Stimulated activated CD4-positive, alpha-beta T cell treated with anti-CD3 and anti-CD28 coated beads, Interleukin-4, amount 100 ng/mL, for 4 hours (primary cell): Measurements from ENCODE around the gene KDM2B.
A peak's percentile ranks its signal among the peaks of the same experiment; 100 is the strongest.
"Not testable (repeated sequence)": the region's sequence is repeated elsewhere in the genome, so short reads cannot be mapped to it uniquely, and the experiment has no call there.

ENCODE experiments used
- DNase-seq, 2 experiments: peaks; one replicate each; pipeline ENCODE4 v3.0.0-alpha.2; 2020

Gene KDM2B

DNA sequence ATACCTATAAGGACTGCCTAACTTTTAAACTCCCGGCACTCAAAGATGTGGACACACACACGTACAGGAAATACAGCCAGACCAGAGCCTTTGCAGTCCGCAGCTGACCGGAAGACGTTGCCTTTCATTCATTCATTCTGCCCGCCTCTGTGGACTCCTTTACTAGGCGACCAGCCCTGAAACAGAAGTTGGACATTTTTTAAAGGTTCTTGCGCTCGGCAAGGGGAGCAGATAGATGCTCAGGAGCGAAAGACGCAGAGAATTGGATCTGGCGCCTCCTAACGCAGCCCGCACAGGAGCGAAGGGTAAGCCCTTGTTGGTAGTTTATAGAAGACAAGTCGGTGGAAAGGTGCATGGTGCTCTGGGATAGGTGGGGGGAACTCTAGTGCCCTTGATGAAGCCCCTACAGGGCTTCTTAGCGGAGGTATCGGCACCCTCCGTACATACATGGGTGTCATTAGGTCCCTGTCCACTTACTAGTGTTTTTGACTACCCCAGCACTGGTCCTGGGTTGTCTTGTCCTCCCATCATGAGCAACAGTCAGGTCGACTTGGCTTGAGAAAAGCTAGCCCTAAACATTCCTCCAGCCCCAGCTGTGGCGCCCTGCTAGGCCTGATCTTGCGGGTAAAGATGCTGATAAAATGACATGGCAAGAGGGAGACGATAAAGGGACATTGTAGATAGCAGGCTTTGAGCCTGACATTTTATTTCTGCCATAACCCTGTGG lies at the start of gene KDM2B:
Gene KDM2B, minus strand, starts transcription at position 65 of the 727 bp plus-strand sequence. CDS start 112 bp downstream, outside the sequence.
- no peak for DNase-seq

DNA sequence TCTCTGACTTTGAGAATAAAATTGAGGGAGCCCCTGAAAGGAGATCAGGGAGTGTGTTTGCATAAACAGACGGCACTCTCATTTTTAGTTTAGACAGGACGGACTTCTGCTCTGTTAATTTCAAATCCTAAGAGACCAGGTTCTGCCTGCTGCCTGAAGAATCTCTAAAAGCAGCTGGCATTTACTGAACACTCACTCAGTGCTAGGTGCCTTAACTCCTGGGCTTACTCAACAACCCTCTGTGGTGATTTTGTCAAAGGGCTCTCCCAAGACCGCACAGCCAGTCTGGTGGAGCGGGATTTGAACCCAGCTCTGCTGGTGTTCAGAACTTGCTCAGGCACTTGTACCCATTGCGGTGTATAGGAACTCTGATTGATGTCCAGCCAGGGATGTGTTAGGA lies 47.7 kb upstream of the KDM2B start:
- DNase-seq, result peak in 1 of 2 experiments; percentile 19

DNA sequence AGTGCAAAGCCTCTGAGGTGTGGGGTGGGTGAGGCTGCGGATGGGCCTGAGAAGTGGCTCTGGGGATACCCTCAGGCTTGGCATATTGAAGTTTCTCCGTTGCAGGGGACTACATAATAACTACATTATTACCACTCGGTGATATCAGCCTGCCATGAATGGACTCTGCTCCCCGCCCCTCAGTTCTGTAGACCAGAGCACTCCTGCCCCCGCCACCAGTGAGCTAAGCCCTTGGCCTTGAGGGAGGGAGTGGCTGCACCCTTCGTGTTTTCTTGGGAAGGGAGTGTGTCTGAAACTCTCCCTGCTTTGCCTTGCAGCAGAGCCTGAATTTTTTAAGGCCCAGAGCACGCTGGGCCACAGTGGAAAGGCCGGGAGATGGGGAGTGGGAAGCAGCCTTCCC lies 47.2 kb upstream of the KDM2B start:
- DNase-seq, result peak in 1 of 2 experiments; percentile 14

DNA sequence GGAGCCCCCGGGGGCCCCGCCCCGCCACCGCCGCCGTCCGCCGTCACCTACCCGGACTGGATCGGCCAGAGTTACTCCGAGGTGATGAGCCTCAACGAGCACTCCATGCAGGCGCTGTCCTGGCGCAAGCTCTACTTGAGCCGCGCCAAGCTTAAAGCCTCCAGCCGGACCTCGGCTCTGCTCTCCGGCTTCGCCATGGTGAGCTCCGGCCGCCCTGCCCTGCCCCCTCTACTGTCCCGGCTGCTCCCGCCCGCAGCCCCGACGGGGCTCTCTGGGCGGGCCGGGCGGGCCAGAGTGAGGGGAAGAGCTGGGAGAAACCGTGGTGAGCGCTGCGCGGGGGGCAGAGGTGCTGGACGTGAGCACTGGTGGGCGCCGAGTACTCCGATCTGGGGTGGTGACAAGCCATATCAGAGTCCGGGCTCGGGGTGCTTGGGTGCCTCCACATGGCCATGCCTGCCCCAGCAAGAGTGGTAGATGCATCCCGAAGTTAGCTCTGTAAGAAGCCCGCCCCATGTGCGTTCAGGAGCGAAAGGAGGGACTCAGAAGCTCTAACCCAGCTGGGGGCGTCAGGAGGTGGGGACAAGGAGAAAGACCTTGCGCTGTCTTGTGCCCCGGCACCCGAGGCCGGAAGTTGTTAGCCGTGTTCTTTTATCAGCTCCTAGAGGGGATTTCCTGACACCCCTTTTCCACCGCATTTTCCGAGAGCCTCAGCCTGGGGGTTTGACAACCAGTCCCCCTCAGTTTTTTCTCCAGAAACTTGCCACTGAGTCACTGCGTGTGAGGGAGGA lies 46.2 kb upstream of the KDM2B start:
- DNase-seq, result peak; percentile 82 to 97

DNA sequence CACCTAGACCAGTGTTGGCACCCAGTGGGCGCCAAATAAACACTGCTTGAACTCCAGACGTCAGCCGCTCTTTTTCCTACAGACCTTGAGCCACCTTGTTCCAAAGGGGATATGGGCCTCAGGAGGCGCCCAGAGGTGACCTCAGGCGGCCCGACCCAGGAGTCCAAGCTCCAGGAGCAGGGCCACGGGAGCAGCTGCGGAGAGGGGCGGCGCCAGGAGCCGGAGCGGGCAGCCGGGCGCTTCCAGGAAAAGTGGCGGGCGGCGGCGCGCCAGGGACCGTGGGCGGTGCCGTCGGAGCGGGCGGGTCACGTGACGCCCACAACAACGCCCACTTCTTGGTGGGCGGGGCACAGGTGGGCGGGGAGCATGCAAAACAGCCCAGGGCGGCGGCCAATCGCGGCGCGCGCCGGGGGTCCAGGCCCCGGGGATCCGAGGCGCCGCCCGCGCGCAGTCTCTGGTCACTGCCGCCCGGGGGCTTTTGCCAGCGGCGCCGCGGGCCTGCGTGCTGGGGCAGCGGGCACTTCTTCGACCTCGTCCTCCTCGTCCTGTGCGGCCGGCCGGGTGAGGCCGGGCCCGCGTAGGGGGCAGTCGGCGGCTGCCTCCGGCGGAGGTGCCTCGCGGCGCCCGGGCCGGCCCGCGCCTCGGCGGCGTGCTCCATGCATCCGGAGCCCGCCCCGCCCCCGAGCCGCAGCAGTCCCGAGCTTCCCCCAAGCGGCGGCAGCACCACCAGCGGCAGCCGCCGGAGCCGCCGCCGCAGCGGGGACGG lies 45.4 kb upstream of the KDM2B start, which contains the start of gene ORAI1:
Gene ORAI1, plus strand, starts transcription at position 444 of the 766 bp plus-strand sequence.
- DNase-seq, result peak; percentile 96 to 99

DNA sequence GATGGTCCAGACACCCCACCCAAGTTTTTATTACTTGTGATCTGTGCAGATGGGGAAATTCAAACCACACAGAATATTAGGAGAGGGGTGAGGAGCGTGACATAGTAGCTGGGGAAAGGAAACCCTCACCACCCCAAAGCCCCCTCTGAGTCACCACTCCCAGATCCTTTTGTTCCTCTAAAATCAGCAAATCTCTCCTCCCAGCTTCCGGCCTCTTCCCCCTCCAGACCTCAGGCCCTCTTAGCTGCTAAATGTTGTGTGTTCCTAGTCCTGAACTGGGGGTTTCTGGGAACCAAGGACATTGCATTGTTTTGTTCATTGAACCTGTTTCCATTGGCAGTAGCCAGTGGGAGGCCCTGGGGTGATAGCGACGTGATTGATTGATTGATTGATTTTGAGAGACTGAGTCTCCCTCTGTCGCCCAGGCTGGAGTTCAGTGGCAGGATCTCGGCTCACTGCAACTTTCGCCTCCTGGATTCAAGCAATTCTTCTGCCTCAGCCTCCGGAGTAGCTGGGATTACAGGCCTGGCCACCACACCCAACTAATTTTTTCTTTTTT lies 39.6 kb upstream of the KDM2B start:
- no peak for DNase-seq

DNA sequence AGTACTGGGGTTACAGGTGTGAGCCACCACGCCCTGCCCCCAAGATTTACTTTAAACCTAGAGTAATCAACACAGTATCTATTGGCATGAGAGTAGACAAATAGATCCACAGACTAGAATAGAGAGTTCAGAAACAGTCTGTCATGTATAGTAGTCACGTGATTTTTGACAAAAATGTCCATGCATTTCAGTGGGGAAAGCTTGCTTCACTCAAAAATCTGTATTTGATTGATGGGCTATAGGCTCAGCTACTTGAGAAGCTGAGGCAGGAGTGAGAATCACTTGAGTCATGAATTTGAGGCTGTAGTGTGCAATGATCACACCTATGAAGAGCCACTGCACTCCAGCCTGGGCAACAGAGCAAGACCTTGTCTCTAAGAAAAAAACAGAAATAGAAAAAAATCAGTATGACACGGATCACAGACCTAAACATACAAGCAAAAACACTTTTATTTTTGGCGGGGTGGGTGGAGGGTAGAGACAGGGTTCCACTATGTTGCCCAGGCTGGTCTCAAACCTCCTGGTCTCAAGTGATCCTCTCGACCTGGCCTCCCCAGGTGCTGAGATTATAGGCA lies 37.9 kb upstream of the KDM2B start:
- DNase-seq, result no peak

DNA sequence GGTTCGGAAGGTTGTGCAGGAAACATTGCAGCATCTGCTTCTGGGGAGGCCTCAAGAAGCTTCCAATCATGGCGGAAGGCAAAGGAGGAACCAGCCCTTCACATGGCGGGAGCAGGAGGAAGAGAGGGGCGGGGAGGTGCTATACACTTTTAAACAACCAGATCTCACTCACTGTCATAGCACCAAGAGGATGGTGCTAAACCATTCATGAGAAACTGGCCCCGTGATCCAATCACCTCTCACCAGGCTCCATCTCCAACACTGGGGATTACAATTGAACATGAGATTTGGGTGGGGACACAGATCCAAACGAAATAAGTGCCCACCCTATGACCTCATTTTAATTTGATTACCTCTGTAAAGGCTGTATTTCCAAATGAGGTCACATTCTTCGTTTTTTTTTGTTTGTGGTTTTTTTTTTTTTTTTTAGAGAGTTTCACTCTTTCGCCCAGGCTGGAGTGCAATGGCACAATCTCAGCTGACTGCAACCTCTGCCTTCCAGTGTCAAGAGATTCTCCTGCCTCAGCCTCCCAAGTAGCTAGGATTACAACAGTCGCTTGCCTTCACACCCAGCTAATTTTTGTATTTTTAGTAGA lies 34.1 kb upstream of the KDM2B start:
- DNase-seq, result no peak

DNA sequence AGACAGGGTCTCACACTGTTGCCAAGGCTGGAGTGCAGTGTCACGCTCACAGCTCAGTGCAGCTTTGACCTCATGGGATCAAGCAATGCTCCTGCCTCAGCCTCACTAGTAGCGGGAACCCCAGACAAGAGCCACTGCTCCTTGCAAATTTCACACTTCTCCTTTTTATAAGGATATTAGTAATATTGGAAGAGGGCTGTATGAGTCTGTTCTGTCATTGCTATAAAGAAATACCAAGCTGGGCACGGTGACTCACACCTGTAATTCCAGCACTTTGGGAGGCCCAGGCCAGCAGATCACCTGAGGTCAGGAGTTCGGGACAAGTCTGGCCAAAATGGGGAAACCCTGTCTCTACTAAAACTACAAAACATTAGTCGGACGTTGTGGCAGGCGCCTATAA lies 32.6 kb upstream of the KDM2B start:
- no peak for DNase-seq

DNA sequence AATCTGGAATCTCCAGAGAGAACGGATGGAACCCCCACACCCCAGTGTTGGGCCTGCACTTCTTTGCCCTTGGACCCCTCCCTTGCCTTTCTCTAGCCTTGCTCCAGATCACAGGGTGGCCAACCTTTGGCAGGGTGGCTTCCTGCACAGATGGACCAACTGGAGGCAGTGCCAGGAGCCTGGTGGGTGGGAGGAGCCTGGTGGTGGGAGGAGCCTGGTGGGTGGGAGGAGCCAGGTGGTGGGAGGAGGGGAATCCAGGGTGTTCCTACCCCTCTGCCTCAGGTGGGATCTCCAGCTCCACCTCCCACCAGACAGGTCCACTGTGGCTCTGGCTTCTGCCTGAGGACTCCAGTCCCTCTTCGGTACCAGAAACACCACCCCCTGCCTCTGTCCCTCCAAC lies 30.5 kb upstream of the KDM2B start:
- DNase-seq, result peak in 1 of 2 experiments; percentile 12

DNA sequence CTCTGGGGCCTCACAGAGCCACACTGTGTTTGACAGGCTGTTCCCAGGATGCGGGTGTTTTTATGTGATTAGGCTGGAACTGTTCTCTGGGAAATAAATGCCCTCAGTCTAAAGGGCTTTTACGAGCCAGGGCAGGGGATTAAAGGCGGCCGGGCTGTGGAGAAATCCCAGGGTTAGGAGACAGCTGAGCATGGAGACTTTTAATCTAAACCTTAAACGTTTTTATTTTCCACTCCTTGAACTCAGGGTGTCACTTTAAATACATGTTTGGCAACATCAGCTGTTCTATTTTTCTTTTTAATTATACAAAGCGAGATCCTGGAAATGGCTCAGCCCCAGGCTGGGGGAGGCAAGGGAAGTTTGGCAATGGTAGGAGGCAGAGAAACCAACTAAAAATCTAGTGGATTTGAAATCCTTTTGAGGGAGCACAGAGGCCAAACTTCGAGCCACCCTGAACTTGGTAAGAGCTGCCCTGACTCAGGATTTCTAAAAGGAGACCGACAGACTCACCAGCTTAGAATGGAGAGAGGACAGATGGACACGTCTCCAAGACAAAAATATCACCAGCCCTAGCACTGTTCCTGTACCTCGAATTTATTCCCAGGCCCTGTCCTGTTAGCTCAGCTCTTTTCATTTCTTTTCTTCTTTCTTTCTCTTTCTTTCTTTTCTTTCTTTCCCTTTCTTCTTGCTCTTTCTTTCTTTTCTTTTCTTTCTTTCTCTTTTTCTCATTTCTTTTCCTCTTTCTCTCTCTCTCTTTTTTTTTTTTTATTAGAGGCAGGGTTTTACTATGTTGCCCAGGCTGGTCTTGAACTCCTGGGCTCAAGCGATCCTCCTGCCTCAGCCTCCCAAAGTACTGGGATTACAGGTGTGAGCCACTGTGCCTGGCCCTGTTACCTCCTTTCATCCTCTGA lies 29.7 kb upstream of the KDM2B start:
- no peak for DNase-seq

DNA sequence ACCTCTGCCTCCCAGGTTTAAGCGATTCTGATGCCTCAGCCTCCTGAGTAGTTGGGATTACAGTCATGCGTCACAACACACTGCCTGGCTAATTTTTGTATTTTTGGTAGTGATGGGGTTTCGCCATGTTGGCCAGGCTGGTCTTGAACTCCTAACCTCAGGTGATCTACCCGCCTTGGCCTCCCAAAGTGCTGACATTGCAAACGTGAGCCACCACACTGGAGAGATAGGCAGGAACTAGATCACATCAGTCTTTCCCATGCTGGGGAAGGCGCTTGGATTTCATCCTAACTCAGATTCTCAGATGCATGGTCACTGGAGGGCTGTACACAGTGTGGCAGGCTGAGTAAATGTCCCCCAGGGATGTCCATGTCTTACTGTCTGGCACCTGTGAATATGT lies 27.5 kb upstream of the KDM2B start:
- DNase-seq, result no peak

DNA sequence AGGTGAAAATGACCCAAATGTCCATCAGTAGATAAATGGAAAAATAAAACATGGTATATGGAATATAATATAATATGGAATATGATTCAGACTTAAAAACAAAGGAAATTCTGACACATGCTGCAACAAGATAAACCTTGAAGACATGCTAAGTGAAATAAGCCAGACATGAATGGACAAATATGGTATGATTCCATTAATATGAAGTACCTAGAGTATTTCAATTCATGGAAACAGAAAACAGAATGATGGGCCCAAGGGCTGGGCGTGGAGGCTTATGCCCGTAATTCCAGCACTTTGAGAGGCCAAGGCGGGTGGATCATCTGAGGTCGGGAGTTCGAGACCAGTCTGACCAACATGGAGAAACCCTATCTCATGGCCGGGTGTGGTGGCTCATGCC lies 22.8 kb upstream of the KDM2B start:
- no peak for DNase-seq

DNA sequence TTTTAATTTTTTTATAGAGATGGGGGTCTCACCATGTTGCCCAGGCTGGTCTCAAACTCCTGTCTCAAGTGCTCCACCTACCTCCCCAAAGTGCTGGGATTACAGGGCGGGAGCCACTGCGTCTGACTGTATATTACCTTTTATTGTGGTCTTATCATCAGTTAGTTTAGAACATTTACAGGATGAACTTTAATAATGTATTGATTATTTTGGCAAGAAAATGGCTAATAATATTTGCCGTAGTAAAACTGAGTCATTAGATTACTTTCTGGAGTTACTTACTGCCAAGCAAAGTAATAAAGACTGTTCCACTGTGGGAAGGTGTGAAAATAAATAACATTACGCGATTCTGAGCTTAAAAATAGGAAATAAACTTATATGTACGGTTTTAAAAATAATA lies 21.9 kb upstream of the KDM2B start:
- DNase-seq, result no peak

DNA sequence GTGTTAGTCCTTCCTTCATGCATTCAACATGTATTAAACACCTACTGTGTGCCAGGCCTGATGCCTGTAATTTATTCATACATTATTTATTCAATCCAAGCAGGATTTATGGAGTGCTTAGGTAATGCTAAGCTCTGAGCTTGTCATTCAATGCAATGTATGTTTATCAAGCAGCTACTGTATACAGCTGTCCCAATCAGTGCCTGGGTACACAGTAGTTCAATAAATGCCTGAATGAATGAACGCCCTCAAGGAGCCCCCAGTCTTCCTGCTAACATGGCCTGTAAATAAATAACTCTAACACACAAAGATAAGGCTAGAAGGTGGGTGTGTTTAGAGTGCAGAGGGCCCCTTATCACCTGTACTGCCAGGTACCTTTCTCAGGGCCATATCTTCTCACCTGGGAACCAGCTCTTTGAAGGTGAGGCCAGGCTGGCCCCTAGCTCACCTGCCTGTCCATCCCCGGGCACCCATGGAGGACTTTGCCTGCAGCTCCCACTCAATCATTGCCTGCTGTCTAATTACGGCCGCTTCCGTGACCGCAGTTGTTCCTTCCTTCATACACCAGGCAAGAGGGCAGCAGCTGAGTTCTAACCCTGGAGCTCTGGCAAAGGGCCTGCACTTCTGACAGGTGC lies 20.0 kb upstream of the KDM2B start:
- no peak for DNase-seq

DNA sequence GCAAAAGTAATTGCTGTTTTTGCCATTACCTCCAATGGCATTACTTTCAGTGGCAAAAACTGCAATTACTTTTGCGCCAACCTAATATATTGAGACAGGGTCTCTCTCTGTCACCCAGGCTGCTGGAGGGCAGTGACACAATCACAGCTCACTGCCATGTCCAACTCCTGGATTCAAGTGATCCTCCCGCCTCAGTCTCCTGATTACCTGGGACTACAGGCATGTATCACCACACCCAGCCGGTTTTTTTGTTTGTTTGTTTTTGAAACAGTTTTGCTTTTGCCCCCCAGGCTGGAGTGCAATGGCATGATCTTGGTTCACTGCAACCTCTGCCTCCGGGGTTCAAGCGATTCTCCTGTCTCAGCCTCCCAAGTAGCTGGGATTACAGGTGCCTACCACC lies 15.7 kb upstream of the KDM2B start:
- DNase-seq, result no peak

DNA sequence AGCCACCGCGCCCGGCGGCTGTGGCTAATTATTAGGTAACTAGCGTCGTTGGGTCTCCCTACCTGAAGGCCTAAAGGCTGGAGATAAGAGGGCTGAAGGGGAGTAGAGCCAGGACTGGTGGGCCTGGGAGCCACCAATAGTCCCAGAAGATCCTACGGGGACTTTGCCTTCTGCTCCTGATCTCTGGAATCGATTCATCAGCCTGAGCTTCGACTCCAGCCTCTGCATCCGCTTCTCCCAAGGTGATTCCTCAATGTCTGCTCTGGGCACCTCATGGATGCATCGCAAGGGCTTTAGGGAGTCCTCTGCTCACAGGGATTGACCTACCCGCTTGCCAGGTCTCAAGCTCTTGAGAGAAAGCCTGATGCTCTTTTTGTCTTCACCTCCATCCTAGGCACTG lies 14.7 kb upstream of the KDM2B start:
- DNase-seq, result no peak

DNA sequence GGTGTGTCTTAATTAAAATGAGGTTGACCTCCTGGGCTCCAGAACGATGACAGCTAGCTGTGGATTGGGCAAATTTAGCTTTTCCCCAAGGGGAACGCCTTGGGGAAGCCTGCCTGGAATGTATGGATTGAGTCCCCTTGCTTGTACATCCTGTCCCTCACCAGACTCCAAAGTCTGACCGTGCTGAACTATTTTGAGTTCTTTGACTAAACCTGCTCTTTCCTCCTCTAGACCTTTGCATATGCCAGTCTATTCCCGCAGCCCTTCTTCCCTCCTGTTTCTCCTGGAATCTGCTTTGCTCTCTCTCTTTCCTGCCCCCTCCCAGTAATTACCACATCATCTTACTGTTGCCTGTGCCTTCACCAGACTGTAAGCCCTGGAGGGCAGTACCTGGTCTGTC lies 11.5 kb upstream of the KDM2B start:
- no peak for DNase-seq

DNA sequence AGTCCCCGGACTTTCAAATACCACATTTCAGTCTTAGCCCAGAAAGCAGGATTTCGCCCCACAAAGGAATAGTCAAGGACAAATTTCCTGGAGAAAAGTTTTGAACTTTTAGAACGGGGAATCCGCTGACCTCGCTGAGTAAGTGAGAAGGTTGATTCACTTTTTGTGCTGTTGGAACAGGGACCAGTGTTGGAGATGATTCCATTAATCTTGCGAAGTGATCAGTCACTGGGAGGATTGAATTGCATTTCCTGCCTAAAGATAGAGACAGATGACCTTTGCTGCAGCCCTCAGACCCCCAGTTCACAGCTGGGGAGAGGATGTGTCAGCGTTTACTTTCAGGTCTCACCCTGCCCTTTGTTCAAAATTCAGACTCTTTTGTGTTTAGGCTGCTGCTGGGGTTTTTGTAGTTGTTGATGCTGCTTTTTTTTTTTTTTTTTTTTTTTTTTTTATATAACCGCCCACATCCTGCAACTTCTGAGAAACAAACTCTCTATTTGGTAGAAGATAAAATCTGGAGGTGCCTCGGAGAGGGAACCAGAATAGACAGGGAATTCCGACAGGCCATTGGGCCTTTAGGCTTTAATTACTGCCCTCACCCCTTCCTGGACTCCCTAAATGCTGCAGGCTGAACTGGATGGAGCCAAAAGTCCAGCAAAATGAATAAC lies 9.8 kb upstream of the KDM2B start:
- DNase-seq, result peak; percentile 24 to 72

DNA sequence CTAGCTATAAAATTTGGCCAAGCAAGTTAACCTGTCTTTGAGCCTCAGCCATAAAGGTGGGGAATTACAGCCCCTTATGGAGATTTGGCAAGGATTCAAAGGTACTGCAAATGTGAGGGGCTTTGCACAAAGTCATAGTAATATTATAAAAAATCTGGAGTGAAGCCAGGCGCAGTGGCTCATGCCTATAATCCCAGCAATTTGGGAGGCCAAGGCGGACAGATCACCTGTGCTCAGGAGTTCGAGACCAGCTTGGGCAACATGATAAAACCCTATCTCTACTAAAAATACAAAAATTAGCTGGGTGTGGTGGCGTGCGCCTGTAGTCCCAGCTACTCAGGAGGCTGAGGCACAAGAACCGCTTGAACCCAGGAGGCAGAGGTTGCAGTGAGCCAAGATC lies 4.1 kb upstream of the KDM2B start:
- not testable (repeated sequence) for DNase-seq
